Islet of Langerhans (tissue), 1 donor: ENCODE data around the gene LRCH3.
"Not testable (repeated sequence)": the region's sequence is repeated elsewhere in the genome, so short reads cannot be mapped to it uniquely, and the experiment has no call there.

Experiments
- FAIRE-seq: peaks from one replicate; lab custom pipeline; 2011; peaks lifted over from hg19 to GRCh38; lab: Jason Lieb, UNC

The LRCH3 gene

DNA sequence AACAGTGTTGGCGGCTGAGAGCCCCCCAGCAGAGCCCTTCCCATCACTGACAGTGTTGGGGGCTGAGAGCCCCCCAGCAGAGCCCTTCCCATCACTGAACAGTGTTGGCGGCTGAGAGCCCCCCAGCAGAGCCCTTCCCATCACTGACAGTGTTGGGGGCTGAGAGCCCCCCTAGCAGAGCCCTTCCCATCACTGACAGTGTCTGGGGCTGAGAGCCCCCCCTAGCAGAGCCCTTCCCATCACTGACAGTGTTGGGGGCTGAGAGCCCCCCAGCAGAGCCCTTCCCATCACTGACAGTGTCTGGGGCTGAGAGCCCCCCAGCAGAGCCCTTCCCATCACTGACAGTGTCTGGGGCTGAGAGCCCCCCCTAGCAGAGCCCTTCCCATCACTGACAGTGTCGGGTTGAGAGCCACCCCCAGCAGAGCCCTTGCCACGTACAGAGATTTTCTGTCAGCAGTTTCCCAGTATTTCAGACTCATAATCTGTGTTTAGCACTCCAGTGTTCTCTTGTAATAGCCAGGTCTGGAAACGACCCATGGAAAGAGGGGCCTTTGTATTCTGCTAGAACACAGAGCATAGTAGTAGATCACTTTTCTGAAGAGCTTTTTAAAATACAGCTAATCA lies 96.5 kb downstream of the LRCH3 start:
- FAIRE-seq = not testable (repeated sequence)

DNA sequence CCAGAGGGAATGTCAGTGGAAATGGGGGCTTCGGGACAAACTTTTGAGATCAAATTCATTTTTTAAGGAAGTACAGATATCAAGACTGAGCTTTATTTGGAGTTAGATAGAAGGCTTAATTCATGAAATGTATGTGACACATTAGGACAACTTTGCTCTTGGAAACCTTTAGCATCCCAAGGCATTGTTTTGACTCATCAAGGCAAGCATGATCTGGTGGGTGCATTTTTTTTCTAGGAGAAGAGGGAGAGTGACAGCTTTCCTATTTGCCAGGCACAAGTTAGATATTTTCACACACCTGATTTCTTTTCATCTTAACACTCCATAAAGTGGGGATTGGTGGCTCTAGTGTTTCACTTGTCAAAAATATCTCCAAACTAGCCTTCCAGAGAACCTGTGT lies 97.5 kb downstream of the LRCH3 start:
- FAIRE-seq = no peak

DNA sequence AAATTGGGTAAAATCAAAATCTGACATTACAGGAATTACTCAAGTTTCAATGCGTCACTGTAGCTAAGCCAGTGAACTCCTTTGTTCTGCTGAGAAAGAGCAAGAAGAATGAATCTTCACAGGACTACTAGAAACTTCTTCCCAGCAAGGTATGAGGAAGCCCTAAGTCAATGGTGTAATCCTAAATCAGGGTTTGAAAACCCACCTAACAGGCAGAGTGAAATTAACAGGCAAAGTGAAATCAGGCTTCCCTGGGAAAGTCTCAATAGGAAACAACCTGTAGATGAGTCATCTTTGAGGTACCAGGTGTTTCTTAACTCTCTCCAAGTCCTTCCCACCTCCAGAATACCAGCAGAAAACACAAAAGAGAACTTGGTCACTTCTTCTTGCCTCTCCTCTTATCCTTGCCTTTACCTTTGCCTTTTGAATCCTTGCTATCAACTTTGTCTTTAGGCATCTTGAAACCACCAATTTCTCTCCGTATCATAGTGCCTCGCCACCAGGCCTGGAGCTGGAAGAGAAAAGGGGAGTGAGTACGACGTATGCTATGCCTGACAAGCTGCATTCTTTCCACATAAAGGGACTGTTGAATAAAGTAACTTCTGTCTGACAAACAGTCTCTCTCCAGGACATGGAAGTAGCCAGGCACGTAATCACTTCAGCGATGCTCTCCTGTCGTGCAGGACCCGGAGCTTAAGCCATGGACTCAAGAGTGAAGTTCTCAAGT lies 98.3 kb downstream of the LRCH3 start:
- FAIRE-seq = no peak

- FAIRE-seq = no peak
Measured at GRCh38 chr3:197890693-197891092, 99.6 kb downstream of the LRCH3 start.

DNA sequence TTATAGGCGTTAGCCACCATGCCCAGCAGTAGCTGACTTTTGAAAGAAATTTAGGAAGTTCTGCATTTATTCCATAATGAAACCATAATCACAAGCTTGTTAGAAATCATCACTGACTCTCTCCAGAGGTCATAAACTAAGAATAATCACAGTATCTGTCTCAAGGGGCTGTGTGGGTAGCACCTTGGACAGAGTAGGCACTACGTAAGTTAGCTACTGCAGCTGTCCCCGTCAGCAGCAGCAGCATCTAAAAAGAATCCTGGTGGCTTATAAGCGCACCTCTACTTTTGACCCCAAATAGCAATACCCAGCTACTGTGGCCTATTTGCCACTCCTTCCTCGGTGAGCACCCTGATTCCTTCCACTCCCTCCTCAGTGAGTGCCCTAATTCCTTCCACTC lies 101.1 kb downstream of the LRCH3 start:
- no peak for FAIRE-seq

- no peak for FAIRE-seq
Measured at GRCh38 chr3:197896421-197896820, 105.4 kb downstream of the LRCH3 start.

DNA sequence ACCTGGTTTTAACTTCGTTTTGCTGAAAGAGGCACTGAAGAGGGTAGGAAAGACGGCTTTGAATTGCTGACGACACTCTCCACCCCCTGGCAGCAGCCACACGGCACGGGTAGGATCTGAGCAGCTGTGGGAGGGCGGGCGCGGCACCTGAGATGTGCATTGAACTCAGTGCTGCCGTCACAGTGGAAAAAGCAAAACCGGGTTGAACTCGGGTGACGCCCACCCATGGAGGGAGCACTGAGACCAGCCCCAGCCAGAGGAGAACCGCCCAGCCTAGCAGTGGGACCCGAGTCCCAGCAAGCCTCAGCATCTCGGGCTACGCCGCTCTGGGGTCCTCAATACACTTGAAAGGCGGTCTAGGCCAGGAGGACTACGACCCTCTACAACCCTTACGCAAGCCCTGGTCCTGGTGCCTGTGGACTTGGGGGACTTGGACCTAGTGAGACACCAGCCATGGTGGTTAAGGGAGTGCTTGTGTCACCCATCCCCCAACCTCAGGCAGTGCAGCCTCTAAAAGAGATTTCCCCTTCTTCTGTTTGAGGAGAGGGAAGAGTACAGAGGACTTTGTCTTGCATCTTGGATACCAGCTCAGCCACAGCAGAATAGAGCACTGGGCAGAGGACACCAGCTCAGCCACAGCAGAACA lies 108.9 kb downstream of the LRCH3 start:
- FAIRE-seq = no peak

DNA sequence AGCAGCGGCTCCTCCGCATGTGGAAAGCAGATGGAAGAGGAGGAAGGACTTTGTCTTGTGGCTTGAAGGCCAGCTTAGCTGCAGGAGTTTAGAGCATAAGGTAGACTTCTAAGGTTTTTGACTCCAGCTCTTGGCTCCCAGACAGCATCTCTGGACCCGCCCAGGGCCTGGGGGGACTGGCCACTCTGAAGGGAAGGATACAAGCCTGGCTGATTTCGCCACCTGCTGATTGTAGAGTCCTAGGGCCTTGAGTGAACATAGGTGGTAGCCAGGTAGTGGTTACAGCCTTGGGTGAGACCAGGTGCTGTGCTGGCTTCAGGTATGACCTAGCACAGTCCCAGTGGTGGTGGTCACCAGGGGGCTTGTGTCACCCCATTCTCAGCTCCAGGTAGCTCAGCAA lies 110.6 kb downstream of the LRCH3 start:
- no peak for FAIRE-seq

GRCh38 chr3:197906023-197906849 lies 115.2 kb downstream of the LRCH3 start:
- no peak for FAIRE-seq

DNA sequence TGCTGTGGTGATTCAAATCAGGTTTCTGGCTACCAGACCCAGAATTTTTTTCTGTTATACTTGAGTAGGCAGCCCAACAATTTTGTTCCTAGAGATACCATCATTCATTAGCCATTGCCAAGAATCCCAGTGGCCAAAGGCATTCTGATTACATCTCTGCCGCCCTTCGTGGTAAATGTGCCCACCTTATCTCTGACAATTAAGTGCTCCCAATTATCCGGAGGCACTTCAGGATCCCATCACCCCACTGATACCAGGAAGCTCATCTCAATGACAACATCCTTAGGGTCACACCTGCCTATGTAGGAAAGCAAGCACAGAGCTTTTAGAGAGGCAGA lies 115.8 kb downstream of the LRCH3 start:
- no peak for FAIRE-seq

- no peak for FAIRE-seq
Measured at GRCh38 chr3:197907196-197907595, 116.1 kb downstream of the LRCH3 start.

DNA sequence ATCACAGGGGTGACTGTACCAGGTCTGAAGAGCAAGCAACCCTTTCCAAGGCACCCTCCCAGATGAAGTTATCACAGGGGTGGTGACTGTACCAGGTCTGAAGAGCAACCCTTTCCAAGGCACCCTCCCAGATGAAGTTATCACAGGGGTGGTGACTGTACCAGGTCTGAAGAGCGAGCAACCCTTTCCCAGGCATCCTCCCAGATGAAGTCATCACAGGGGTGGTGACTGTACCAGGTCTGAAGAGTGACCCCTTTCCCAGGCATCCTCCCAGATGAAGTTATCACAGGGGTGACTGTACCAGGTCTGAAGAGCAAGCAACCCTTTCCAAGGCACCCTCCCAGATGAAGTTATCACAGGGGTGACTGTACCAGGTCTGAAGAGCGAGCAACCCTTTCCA lies 117.5 kb downstream of the LRCH3 start:
- FAIRE-seq = not testable (repeated sequence)

- FAIRE-seq = no peak
Measured at GRCh38 chr3:197908957-197909701, 118.1 kb downstream of the LRCH3 start.

GRCh38 chr3:197912741-197913476 lies 121.9 kb downstream of the LRCH3 start:
- no peak for FAIRE-seq

DNA sequence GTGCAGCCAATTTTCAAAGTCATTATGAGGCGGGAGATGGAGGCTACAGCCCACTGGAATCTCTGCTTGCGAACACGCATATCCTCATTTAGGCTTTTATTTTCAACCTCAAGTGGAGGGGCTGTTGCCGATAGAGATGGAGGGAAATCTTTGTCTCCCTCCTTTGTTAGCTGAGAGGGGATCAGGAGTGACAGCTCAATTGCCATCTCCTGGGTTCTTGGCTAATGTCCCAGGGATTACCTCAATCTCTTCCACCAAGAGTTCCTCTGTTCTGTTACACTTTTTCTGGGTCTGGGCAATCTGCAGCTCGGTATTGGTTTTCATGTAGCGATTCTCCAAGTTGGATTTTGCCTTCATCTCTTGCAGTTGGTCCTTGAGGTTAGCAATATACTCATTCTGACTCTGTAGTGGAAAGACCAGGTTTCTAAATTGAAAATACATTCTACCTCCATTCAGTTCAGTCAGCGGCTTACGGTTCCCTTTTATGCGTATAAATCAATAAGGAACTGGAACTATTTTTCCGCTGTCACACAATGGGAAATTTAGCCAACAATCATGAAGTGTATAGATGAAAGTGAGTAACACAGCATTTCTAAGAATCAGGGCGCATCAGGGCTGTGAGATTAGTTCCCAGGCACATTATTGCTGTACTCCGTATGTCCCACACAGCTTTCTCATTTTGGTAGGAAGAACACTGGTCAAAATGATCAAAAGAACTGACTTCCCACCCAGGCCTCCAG lies 122.8 kb downstream of the LRCH3 start:
- FAIRE-seq = no peak

DNA sequence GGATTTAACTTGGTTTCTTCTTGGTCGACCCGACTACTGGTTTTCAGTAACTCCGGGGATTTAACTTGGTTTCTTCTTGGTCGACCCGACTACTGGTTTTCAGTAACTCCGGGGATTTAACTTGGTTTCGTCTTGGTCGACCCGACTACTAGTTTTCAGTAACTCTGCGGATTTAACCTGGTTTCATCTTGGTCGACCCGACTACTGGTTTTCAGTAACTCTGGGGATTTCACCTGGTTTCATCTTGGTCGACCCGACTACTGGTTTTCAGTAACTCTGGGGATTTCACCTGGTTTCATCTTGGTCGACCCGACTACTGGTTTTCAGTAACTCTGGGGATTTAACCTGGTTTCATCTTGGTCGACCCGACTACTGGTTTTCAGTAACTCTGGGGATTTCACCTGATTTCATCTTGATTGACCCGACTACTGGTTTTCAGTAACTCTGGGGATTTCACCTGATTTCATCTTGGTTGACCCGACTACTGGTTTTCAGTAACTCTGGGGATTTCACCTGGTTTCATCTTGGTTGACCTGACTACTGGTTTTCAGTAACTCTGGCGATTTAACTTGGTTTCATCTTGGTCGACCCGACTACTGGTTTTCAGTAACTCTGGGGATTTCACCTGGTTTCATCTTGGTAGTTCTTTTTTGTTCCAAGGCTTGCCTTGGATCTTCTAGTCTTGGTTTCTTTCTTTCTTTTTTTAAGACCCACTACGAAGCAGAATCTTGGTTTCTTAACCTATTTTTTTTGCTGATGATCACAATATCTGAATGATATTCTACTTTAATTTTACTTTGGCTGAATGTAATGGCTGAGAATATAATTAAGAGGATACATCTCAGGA lies 130.6 kb downstream of the LRCH3 start:
- not testable (repeated sequence) for FAIRE-seq

- FAIRE-seq = no peak
Measured at GRCh38 chr3:197926418-197926817, 135.4 kb downstream of the LRCH3 start.

DNA sequence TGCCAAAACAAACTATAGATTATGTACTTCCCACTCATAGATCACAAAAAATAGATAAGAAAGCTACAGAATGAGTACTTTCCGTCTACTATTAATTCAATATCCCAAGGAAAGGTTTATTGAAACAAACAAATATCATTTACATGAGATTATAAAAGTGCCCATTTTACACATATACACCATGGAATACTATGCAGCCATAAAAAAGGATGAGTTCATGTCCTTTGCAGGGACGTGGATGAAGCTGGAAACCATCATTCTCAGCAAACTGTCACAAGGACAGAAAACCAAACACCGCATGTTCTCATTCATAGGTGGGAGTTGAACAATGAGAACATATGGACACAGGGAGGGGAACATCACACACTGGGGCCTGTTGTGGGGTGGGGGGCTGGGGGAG lies 136.5 kb downstream of the LRCH3 start:
- not testable (repeated sequence) for FAIRE-seq

GRCh38 chr3:197936819-197937384 lies 145.8 kb downstream of the LRCH3 start:
- no peak for FAIRE-seq
